Measurements from ENCODE around the gene TMEM184A. TPM values are rescaled to one million over a fixed set of nuclear protein-coding genes. Genes with fewer than 3 reads are reported as not detected.

TMEM184A gene
- total RNA-seq, 1 experiment from 2014 or later, result 1.2 TPM

DNA sequence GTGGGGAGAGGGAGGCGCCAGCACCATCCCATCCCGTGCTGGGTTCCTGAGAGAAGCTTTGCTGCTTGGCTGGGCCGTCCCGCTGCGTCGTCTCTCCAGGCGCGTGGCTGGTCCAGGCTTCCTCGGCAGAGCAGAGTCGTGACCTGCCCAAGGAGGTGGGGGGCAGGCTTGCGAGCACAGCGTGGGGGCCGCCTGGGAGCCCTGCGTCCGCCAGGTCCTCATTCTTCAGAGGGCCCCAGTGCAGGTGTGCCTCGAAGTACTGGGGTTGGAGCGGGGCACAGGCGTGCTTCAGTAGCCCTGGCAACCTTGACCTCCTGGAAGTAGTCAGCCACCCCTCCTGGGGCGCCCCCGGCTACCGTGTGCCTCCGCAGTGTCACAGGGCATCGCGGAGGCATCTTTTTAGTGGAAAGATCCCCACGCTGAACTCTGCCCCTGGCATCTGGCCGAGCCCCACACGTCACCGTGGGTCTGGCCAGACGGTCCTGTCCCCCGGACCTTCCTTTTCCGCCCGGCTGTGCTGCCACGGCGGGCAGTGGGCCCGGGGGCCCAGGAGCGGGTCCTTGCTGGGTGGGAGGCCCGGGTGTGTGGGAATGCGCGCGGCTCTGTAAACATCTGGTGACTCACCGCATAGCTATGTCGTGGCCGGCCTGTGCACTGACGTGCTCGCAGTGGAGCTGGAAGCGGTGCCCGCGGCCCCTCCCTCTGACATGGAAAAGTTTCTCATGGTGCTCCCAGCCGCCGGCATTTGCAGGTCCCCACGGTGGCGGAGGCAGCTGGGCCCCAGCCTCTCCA is 19.1 kb downstream of the TMEM184A start:
- no peaks in the 10 kb centered on the region for H3K27me3 ChIP-seq (ENCODE audit: control insufficient read depth, insufficient read depth, low read length)
- peak; percentile 95 for DNase-seq

DNA sequence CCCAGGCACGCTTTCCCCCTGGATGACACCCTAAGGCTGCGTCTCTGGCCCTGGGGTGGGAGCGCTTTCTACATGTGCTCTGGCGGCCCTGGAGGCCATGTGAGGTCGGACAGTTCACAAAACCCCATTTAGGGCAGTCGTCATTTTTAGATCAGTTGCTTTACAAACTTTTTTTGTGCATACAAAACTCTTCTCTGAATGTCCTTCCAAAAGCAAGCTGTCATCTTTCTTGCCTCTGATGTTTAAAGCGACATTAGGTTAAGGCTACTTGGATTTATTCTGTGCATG is 19.6 kb downstream of the TMEM184A start:
- no peaks in the 10 kb centered on the region; the same call in 1 of the 2 replicates for H3K27me3 ChIP-seq (ENCODE audit: control insufficient read depth, insufficient read depth, low read length)
- no peak for DNase-seq
- H3K4me3 ChIP-seq (ENCODE audit: insufficient read depth, low read depth, low read length), result no peak overlapping the region
- no peaks in the 10 kb centered on the region for H3K36me3 ChIP-seq (replicated peaks; ENCODE audit: control insufficient read depth, insufficient read depth, low read length)

More for the DNA sequence above, 19.1 kb downstream of the TMEM184A start:
- Histone ChIP-seq H3K36me3 (replicated peaks; ENCODE audit: control insufficient read depth, insufficient read depth, low read length) (no peaks in the 10 kb centered on the region), H3K4me3 (ENCODE audit: insufficient read depth, low read depth, low read length) (no peak overlapping the region)

DNA sequence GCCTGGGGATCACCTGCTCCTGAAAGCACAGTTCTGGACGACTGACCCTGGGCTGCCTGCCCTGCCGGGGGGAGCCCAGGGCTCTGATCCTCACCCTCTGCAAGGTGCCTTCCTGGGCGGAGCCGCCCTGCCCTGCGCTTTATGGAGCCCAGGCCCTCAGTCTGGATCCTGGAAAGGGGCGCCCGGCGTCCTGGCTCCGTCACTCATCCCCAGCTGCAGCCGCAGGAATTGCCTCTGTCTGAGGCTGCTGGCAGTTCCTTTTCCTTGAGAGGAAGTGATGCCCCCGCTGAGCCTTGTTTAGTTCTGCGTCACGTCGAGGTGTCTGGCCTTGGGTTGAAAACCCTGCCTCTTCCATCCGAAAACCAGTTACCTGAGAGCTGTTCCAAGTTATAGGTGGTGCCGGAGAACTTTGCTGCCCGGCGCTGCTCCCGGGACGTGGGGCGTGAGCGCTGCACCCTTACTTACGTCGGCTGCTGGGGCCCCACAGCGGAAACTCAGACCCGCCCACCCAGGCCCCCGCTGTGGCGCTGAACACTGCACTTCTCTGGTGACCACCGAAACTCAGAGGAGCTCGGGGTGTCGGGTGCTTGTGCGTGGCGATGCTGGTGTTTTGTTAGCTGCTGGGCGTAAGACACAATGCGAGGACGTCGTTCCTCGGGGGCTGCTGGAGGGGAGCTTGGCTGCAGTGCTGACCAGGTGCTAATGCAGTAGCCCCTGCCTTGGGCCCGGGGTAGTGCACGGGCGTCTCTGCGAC is 20.1 kb downstream of the TMEM184A start:
- Histone ChIP-seq H3K27me3 (ENCODE audit: control insufficient read depth, insufficient read depth, low read length) (no peaks in the 10 kb centered on the region; the same call in 1 of the 2 replicates), H3K4me3 (ENCODE audit: insufficient read depth, low read depth, low read length) (no peak overlapping the region), H3K36me3 (replicated peaks; ENCODE audit: control insufficient read depth, insufficient read depth, low read length) (no peaks in the 10 kb centered on the region)
- no peak for DNase-seq

DNA sequence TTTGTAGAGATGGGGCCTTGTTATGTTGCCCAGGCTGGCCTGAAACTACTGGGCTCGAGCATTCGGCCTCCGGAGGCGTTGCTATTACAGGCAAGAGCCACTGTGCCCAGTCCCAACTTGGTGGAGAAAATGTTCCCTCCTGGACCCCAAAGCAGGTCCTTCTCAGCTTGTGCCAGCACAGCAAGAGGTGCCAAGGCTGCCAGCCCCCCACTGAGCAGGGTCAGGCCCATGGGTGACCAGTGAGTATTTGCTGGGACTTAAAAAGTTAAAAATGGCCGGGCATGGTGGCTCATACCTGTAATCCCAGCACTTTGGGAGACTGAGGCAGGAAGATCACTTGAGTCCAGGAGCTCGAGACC is 20.9 kb downstream of the TMEM184A start:
- Histone ChIP-seq H3K36me3 (replicated peaks; ENCODE audit: control insufficient read depth, insufficient read depth, low read length) (no peaks in the 10 kb centered on the region), H3K27me3 (ENCODE audit: control insufficient read depth, insufficient read depth, low read length) (no peaks in the 10 kb centered on the region; the same call in 1 of the 2 replicates), H3K4me3 (ENCODE audit: insufficient read depth, low read depth, low read length) (no peak overlapping the region)
- no peak for DNase-seq

DNA sequence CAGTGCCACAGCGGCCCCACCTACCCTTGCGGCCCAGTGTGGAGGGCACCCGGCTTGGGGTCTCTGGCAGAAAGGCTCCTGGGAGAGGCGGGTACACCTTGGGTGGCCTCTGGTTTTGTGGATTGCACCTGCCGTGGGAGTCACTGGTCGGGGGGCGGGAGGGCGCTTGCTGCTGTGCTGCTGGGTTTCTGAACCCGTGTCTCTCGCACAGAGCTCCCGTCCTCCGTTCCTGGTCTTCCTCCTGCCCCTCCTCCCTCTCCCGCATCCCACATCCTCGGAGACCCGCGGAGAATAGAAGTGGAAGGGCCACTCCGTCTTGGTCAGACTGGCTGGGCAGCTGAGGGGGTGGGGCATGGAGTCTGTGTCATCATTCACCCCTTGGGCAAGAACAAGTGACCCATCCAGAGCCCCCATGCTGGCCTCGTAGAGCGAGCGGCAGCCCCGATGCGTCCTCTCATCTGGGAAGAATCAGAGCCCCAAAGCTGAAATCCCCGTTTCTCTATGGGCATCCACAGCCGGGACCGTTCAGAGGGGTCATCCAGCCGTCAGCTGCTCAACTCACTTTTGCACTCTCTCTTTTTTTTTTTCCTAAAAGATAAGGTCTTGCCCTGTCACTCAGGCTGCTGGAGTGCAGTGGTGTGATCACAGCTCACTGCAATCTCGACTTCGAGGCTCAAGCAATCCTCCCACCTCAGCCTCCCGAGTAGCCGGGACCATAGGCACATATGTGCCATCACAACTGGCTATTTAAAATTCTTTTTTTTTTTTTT is 21.5 kb downstream of the TMEM184A start:
- DNase-seq, result no peak
- H3K36me3 ChIP-seq (replicated peaks; ENCODE audit: control insufficient read depth, insufficient read depth, low read length), result no peaks in the 10 kb centered on the region
- no peaks in the 10 kb centered on the region; the same call in 1 of the 2 replicates for H3K27me3 ChIP-seq (ENCODE audit: control insufficient read depth, insufficient read depth, low read length)
- no peak overlapping the region for H3K4me3 ChIP-seq (ENCODE audit: insufficient read depth, low read depth, low read length)

DNA sequence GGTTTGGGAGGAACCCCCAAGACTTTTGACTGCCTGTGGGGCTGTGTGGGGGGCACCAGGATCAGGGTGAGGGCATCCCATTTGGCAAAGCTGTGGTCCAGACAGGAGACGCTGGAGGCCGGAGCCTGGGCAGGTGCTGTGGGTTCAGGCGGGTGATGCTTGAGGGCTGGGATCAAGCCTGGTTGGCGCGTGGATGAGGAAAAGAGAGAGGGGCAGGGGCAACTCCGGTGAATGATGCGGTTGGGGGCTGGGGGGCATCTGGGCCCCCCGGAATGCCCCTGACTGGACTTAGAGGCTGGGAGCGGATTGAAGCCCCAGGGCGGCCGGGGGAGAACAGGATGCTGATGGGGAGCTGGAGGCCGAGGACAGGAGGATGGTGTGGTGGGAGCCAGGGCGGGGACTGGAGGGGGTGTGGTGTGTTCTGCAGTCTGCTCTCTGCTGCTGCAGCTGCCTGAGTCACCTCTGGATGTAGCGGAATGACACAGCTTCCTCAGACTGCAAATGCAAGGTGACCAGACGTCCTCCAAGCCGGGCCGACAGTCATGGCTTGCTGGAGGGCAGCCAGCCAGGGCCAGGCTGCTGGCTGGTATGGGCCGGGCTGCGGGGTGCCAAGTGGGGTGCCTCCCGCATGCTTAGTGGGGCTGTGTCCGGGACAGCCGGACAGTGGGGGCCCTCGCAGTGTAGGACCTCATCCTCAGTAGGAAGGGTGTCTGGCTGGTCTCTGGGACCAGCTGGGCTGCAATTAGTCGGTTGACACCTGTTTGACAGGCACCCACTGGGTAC is 22.3 kb downstream of the TMEM184A start:
- no peaks in the 10 kb centered on the region; the same call in 1 of the 2 replicates for H3K27me3 ChIP-seq (ENCODE audit: control insufficient read depth, insufficient read depth, low read length)
- H3K4me3 ChIP-seq (ENCODE audit: insufficient read depth, low read depth, low read length), result no peak overlapping the region
- H3K36me3 ChIP-seq (replicated peaks; ENCODE audit: control insufficient read depth, insufficient read depth, low read length), result no peaks in the 10 kb centered on the region
- peak; percentile 55 for DNase-seq

DNA sequence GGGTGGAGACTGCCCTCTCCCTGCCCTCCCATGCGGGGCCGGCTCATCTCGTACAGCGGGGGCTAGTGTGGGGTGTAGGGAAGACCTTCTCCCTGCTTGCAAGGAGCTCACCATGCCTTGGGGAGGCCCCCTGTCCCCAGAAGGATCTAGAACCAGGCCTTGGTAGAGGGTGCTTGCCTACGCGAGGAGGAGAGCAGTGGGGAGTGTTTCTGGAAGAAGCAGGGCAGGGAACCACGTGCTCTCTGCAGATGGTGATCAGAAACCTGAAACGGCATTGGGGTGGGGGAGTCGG is 22.8 kb downstream of the TMEM184A start:
- Histone ChIP-seq H3K36me3 (replicated peaks; ENCODE audit: control insufficient read depth, insufficient read depth, low read length) (no peaks in the 10 kb centered on the region), H3K27me3 (ENCODE audit: control insufficient read depth, insufficient read depth, low read length) (no peaks in the 10 kb centered on the region; the same call in 1 of the 2 replicates), H3K4me3 (ENCODE audit: insufficient read depth, low read depth, low read length) (no peak overlapping the region)
- DNase-seq, result no peak

DNA sequence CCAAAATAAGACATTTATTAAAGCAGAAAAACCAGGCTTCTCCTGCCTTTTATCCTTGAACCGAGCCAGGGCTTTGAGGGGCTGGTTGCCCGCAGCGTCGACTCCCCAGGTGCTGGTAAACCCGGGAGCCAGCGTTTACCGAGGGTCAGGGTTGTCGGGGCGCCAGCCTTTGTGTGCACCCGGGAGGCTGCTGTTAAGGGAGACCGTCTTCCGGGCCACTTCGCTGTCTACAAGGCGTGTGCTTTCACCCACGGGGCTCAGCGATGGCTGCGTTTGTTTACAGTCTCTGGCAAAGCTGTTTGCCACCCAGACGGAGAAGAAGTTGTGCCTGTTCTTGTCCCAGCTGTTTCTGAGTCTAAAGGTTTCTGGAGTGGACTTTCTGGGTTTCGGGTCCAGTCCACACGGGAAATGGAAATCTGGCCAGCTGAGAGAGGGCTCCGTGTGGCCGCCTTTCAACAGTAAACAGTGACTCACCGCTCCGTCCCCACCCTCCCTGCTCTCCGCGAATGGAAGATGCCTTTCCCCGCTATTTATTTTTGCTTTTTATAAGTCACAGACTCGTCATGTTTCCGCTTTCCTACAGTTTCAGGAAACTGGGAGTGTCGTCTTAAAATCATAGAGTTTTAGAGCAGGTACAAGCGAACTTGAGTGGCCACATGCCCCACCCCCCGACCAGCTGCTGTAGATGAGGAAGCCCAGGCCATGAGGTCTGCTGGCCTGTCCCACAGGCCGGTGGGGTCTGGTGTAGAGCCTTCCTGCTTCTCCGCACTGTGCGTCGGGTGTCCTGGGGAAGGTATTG is 23.4 kb downstream of the TMEM184A start:
- Histone ChIP-seq H3K4me3 (ENCODE audit: insufficient read depth, low read depth, low read length) (peak overlapping the region; percentile 3; the same call in 1 of the 2 replicates), H3K36me3 (replicated peaks; ENCODE audit: control insufficient read depth, insufficient read depth, low read length) (no peaks in the 10 kb centered on the region), H3K27me3 (ENCODE audit: control insufficient read depth, insufficient read depth, low read length) (no peaks in the 10 kb centered on the region; the same call in 1 of the 2 replicates)
- DNase-seq, result peak; percentile 70

DNA sequence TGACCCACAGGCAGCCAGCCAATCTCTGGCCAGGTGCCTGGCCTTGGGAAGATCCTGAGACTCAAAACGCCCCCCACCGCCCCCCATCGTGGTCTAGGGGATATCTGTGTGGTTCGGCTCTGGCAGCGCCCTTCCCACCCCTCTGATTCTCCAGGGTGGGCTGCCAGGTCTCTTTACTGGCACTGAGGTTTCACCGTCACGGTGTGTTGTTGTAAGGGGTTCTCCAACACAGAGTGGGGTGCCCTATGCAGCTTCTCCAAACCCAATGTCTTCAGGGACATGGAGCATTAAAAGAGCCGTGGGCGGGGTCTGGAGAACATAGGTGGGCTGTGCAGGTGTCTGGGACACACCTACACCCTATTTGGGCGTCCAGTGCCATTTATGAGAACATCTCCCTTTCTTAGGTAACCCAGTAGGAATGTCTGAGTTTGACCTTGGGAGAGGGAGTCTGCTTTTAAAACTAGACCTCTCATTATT is 24.0 kb downstream of the TMEM184A start:
- Histone ChIP-seq H3K4me3 (ENCODE audit: insufficient read depth, low read depth, low read length) (peak overlapping the region; percentile 3; the same call in 1 of the 2 replicates), H3K27me3 (ENCODE audit: control insufficient read depth, insufficient read depth, low read length) (no peaks in the 10 kb centered on the region; the same call in 1 of the 2 replicates), H3K36me3 (replicated peaks; ENCODE audit: control insufficient read depth, insufficient read depth, low read length) (no peaks in the 10 kb centered on the region)

DNA sequence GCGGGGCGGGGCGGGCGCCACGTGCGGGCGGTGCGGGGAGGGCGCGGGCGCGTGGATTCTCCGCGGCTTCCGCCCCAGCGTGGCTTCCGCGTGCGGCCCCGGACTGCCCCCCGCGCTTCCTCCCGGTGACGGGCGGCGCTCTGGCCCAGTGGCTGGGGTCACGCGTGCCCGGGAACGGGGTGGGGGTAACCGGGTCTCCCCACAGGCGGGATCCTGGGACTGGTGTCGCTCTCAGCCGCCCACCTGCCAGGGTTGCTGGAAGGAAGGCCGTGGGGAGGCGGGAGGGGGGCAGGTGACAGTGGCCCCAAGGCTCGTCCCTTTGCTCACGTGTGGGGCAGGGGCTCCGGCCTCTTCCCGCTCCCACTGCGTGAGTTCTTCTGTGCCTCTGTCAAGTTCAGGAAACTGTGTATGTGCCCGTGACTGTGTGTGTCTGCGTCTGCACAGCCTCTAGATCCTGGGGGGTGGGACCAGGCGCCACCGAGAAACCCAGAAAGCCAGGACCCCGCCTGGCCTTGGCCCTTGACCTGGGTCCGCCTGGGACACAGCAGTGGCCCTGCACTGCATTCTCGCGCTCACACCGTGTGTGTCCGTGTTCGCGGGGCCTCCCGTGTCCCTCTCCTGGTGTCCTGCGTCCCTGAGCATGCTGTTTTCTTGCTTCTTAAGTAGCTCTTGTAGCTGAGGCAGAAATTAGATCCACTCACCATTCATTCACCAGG is 24.6 kb downstream of the TMEM184A start:
- peaks cover under 1% of the 10 kb centered on the region; the same call in 1 of the 2 replicates for H3K27me3 ChIP-seq (ENCODE audit: control insufficient read depth, insufficient read depth, low read length)
- H3K36me3 ChIP-seq (replicated peaks; ENCODE audit: control insufficient read depth, insufficient read depth, low read length), result no peaks in the 10 kb centered on the region
- peak; percentile 82 for DNase-seq
- peak overlapping the region; percentile 38 for H3K4me3 ChIP-seq (ENCODE audit: insufficient read depth, low read depth, low read length)

More for the DNA sequence above, 24.0 kb downstream of the TMEM184A start:
- no peak for DNase-seq

DNA sequence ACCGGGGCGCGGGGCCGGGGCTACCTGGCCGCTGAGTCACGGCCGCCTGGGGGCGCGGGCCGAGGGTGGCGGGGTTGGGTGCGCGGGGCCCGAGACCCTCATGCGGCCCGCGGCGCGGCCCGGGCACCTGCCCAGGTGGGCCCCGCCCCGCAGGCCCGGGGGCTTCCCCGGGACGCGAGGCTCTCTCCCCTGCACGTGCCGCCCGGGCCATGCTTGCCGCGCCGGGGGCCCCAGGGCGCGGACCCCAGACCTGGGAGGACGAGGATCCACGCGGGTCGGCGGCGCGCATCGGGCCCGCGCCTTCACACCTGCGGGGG is 25.1 kb downstream of the TMEM184A start:
- DNase-seq, result peak; percentile 91
- peak overlapping the region; percentile 38 for H3K4me3 ChIP-seq (ENCODE audit: insufficient read depth, low read depth, low read length)
- H3K27me3 ChIP-seq (ENCODE audit: control insufficient read depth, insufficient read depth, low read length), result peaks cover 2% of the 10 kb centered on the region; the same call in 1 of the 2 replicates
- no peaks in the 10 kb centered on the region for H3K36me3 ChIP-seq (replicated peaks; ENCODE audit: control insufficient read depth, insufficient read depth, low read length)

DNA sequence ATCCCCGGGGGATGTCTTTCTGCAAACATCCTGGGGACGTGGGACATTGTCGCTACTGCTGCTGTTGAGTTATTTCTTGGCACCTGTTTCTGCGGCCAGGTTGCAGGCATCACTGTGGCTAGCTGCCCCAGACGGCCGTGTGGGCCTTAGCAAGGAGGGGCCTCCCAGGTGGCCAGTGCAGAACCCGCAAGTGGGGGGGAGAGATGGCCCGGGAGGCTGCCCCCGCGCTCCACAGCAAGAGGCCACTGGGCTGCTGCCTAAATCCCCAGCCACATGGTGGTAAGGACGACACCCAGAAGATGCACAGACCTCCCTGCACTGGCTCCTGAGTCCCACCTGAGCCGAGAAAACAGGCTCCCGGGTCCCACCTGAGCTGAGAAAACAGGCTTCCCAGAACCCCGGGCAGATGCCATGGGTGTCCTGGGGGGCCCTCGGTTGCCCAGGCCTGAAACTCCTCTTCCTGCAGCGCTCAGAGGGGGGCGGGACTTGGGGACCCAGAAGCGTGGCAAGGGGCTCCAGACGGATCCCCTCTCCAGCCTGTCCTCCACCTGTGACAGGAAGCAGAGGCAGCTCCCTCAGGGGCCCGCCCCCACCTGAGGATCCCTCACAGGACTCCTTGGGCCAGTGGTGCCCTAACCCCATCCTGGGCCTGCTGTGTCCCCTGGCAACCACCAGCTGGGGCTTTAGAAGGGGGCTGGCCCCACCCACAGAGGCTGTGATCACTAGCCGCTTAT is 26.5 kb downstream of the TMEM184A start:
- Histone ChIP-seq H3K36me3 (replicated peaks; ENCODE audit: control insufficient read depth, insufficient read depth, low read length) (no peaks in the 10 kb centered on the region), H3K4me3 (ENCODE audit: insufficient read depth, low read depth, low read length) (no peak overlapping the region), H3K27me3 (ENCODE audit: control insufficient read depth, insufficient read depth, low read length) (peaks cover 2% of the 10 kb centered on the region; the same call in 1 of the 2 replicates)
- peak; percentile 69 for DNase-seq

Data from H7 (cell line).